GM18873 (cell line): ENCODE data around the gene EDN2.

Experiments used
- ATAC-seq: cut with Tn5 transposase; IDR thresholded peaks from one replicate; pipeline ENCODE4 v1.9.1; 2021; ENCODE audit warnings: mild to moderate bottlenecking, moderate library complexity, moderate number of reproducible peaks; ENCODE audit not compliant: unreplicated experiment, low FRiP score

The EDN2 gene

DNA sequence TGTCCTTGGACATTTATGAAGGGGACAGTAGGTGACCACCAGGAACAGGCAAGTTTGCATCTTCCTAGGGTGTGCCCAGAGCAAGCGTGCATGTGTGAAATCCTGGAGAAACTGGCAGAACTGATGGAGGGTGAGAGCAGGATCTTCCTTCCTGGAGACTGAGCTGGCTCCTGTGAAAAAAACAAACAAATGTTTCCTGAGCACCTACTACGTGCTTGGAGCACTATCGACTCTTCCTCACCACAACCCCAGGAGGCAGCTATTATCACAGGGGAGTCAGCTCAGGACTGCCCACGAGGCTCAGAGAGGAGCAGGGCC, 1.5 kb upstream of the EDN2 start:
- ATAC-seq, result no peak

DNA sequence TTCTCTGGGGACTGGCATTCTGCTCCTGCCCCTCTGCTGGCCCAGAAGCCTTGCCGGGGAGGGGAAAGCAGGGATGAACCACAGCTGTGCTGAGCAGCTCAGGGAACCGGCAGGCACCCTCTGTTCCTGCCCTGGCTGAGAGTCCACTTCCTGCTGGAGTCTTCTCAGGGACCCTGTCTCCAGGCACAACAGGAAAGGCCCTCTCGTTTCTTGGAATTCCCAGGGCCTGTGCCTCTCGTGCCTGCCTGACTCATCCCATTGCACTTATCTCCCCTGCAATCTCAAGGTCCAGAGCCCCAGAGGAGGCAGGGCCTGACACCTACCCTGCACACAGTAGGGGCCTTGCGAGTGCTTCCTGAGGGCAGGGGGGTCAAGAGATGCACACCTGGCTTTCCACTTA, 1.1 kb upstream of the EDN2 start:
- no peak for ATAC-seq

DNA sequence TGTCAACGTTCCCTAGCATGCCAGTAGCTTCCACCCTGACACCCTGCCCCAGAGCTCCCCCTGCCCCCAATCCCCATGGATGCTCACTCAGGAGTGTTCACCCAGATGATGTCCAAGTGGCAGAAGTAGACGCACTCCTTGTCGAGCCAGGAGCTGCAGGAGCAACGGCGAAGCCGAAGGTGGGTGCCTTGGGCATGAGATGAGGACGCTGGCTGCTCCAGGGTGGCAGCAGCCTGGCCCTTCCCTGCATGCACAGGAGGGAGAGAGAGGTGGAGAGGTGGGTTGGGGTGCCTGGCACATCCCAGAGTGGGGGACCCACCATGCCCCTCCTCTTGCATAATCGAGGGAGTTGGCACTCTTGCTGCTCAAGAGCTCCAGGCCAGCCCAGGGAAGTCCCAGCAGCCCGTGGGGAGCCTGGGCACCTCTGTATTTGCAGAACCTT, 502 bp downstream of the EDN2 start:
- ATAC-seq, result no peak

DNA sequence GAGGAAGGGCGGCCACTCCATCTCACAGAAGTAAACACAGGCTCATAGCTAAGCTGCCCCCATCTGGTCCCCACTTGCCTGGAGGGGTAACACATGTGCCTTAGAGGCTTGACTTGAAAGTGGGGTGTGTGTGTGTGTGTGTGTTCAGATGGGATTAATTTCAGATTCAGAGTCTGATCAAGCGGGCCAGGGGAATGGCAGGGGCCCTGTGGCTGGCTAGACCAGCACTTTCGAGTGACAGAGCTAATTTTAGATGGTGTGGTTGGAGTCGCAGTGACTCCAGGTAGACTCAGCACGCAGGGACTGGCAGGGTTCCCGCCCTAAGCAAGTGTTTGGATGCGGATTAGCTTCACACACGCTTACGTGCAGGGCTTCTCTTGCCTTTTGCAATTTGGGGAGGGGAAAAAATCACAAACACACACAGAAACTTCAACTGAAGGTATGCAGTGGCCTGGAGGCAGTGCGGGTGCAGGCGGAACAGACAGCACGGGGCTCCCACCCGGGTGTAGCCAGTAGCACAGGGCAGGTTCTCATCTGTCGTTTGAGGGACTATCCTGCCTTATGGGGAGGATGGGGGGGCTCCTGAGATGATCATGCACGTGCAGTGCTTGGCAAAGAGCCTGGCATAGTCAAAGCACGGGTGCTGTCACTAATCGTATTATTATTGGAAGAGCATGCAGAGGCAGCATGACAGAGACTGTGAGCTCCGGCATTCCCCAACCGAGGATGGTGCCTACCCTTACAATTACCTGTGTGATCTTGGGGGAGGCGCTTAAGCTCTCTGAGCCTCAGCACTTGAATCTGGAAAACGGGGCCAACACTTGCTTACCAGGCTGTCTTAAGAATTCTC, 1.3 kb downstream of the EDN2 start:
- ATAC-seq, result no peak

DNA sequence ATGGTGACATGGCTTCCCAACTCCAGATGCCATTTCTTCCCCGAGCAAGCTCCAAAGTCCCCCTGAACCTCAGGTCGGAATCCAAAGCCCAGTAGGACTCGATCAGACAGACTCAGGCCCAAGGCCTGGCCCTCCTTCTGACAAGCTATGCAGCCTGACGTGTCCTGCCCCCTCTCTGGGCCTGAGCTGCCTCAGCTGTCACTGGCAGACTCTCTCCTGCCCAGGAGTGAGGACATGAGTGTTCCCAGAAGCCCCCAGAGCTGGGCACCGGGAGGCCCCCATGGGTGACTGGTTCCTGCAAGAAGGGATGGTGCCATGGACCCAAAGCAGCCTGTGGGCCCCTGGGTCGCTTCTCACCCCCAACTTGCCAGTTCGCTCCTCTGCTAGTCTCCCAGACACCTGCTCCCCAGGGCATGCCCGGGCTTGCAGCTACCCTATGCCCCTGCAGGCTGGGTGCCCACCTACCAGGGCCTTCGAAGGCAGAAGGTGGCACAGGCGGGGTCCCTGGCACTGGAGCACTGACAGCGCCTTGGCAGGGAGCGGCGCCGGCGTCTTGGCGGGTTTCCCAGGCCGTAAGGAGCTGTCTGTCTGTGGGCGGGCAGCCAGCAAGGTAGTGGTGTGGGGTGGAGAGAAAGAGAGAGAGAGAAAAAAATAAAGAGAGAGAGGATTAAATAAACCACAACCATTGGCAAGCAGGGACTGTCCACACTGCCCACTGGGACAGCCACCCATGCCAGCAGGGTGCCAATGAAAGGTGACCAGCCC, 2.3 kb downstream of the EDN2 start:
- ATAC-seq, result no peak

DNA sequence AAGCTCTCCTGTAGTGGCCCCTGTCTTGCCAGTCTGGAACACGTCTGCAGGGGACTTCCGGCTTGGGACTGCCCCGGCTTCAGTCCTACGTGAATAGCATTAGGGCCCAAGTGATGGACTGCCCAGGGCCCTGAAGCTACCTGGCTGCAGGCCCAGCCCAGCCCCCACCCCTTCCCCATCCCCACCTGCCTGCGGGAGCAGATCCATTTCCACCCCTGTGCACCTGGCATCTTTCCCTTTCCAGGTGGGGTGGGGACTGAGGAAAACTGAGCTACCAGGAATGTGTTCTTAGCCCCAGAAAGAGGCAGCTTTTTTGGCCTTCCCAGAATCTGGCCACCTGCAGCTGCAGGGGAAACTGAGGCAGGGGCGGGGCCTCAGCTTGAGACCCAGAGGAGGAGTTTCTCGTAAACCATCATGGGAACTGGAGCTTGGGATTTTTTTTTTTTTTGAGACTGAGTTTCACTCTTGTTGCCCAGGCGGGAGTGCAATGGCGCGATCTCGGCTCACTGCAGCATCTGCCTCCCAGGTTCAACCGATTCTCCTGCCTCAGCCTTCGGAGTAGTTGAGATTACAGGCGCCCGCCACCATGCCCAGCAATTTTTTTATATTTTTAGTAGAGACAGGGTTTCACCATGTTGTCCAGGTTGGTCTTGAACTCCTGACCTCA, 3.2 kb downstream of the EDN2 start:
- no peak for ATAC-seq

- ATAC-seq, result no peak
Measured at GRCh38 chr1:41480204-41481108, 4.0 kb downstream of the EDN2 start.

DNA sequence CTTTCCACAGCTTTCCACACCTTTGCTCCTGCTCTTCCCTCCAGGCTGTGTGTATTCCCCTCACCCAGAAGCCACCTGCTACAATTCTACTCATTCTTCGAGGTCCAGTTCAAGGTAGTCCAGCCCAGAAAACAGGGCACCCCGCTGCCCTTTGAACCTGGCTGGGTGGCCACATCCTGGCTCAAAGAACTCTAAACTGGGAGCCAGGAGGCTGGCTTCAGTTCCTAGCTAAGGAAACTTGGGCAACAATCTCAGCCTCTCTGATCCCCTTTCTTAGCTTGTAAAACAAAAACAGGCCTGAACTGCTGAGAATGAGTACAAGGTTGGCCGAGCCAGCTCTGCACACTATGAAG, 4.7 kb downstream of the EDN2 start:
- ATAC-seq, result no peak

- no peak for ATAC-seq
Measured at GRCh38 chr1:41479000-41479807, 5.3 kb downstream of the EDN2 start.

GRCh38 chr1:41478118-41478748, 6.2 kb downstream of the EDN2 start:
- ATAC-seq, result no peak

DNA sequence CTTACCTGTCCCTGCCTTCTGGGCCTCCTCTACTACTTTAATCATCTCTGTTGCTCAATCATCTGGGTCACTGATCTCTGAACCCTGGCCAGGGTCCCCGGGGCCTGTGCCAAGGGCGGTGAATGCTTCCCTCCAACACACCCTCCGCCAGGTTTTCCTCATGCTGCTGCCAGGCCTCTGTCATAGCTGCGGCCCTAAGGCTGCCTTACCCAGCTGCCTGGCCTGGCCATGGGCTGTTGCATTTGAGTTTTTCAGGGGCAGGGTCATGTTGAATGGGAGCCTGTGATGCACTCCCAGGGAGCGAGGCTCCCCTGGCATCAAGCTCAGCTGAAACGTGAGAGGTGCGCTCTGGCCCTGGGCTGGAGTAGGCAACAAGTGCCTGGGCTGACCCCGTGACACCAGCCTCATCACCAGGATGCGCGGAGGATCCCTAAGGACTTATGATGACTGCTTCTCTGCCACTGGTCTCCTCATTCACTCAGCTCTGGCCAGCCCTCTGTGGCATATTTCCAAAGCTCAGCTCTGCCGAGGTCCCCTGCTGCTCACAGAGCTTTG, 7.6 kb downstream of the EDN2 start:
- no peak for ATAC-seq

DNA sequence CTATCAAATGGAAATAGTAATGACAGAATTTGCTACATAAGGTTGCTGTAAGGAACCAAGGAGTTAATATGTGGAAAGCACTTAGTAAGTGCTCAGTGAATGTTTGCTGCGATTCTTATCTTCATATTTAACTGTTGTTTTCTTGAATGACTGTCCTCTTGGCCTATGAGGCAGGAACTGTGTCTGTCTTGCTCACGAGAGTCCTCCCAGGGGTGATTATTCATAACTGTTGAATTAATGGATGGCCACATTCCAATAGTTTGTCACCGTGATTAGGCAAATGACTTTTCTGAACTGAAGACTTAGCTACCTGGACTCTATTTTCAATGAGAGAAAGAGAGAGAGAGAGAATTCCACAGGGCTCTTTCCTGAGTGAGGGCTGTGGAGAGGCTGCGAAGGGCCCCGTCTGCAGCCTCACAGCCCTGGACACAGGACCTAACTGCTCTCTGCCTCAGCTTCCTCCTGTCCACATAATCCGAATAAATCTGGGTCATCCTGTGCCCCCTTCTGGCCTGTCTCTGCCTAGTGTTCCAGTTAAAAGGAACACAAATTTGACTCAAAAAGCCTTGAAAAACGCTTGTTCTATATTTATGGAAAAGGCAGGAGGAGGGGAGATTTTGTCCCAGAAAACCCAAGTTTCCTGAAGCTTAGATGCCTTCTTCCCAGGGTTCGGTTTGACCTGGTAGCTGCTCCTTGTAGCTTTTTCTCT, 8.5 kb downstream of the EDN2 start:
- no peak for ATAC-seq

- no peak for ATAC-seq
Measured at GRCh38 chr1:41475346-41475745, 9.1 kb downstream of the EDN2 start.

DNA sequence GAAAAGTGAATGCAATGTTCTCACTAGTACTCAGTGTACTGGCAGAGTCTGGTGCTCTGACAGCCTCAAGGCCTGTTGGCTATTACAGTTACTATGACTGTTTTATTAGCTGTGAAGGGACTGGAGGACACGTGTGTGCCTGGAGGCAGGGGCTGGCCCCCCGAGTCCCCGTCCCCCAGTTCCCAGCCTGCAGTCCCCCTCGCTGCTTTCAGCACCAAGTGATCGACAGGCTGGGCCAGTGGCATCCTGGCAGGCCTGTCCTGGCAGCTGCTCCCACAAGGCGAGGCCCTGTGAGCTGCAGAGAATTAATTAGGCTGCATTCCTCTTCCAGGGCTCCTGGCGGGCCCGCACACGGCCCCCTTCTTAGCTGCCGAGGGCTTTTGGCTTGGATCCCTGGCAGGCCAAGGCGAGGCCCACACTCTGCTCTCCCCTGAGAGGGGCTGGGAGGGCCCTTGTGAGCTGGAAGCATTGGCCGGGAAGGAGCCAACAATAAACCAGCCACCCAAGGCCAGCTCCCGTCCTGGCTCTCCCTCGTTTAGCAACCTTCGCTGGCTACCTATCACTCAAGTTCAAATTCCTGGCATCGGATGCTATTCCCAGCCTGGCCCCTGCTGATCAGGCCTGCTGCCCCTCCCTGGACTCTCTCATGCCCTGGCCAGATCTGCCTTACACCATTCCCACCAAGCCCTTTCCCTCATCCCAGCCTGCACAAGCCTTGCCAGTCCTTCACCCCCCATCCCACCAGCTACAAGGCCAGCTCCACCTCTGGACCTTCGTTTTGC, 9.8 kb downstream of the EDN2 start:
- ATAC-seq, result no peak

DNA sequence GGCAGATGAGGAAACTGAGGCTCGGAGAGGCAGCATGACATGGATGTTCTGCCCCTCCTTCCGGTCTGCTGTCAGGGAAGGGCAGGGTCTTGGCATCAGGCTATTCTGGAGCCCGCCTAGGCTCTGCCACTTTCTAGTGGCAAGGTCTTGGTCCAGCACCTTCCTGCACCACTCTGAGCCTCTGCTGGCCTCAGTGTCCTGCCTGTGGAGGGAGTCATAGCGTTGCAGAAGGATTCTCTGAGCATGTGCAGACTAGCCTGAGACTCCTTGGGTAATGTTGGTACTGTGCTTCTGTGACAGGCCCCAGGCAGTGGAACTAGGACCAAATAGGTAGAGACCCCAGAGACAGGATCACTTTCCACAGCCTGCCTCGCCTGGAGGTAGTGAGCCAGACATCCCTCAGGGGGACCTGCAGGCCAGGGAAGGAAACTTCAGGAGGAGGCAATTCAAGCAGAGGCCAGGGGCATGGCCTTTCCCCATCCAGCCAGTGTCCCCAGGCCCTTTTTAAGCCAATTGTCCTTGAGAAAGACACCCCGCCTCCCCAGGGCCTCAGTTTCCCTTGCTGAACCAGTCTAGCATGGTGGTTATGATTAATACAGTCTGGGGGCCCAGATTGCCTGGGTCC, 10.6 kb downstream of the EDN2 start:
- no peak for ATAC-seq

DNA sequence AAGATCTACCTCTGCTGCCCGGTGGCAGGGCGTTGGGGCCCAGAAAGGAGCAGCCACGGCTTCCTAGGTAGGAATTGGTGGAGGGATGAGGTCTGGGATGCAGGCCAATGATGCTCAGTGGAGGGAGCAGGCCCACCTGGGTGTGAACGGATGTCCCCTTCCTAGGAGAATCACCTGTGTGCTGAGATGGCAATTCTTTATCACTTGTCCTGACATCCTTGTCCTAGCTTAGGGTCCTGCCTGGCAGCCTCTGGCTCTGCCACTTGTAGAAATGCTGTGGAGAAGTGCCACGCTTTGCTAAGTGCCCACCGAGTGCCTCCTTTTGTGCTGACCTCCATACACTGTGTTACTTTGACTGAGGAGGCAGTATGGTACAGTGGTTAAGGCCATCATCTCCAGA, 12.8 kb downstream of the EDN2 start:
- no peak for ATAC-seq

DNA sequence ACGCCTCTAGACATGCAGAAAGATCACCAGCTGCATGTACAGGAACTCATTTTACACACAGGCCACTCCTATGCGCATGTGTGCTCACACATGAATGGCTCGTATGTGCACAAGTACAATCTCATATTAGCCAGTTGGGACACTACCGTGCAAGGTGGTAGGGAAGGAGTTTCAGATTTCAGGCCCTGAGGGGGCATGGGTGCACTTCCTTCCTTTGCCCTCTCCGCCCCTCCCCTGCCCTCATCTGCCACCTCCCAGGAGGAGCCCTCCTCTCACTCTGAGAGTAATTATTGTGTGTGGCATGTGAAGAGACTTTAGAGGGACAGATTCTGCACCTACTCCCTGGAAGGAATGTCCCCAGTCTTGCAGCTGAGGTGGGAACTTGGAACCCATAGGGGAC, 14.8 kb downstream of the EDN2 start:
- no peak for ATAC-seq
